IMR-90 (cell line): ENCODE results near the gene SPATA32. TPM values are rescaled to one million over a fixed set of nuclear protein-coding genes. Genes with fewer than 3 reads are reported as not detected.

Experiments used
- ATAC-seq: fragments of 200-7000 bp; cut with Tn5 transposase; 2 replicates; pipeline ENCODE4 v1.9.1; 2020; ENCODE audit warnings: low read depth, mild to moderate bottlenecking, moderate library complexity
- BruUV-seq: library from RNA; stranded (reverse); fragments of 400-500 nt; replicated peaks from 2 replicates; lab custom pipeline; 2021; lab: Mats Ljungman, UMichigan
- CTCF ChIA-PET: fragments of 300-600 bp; formaldehyde crosslinking; extraction: SDS; loops from one replicate; lab custom pipeline; 2021; ENCODE audit warnings: antibody characterized with exemption; lab: Yijun Ruan, JAX
- POLR2A ChIA-PET: fragments of 300-600 bp; sonication (Branson Sonifier 250); formaldehyde crosslinking; loops from one replicate; lab custom pipeline; 2022; ENCODE audit warnings: antibody characterized with exemption; ENCODE audit not compliant: unreplicated experiment; lab: Charles Lee
- DNase-seq: peaks from one replicate; pipeline ENCODE4 v3.0.0; 2013
- H2AFZ ChIP-seq: replicated peaks from 2 replicates; pipeline ENCODE3; 2013; ENCODE audit warnings: low read length, mild to moderate bottlenecking; ENCODE audit not compliant: poor library complexity
- H2AK5ac ChIP-seq: 2 replicates; pipeline ENCODE4 v1.6.1; 2013; ENCODE audit warnings: low read depth, low read length, inconsistent platforms
- H2AK9ac ChIP-seq: replicated peaks from 2 replicates; pipeline ENCODE3; 2013; ENCODE audit warnings: mild to moderate bottlenecking, low read depth, low read length, moderate library complexity; ENCODE audit not compliant: poor library complexity
- H2BK120ac ChIP-seq: 2 replicates; pipeline ENCODE4 v1.6.1; 2013; ENCODE audit warnings: low read depth, low read length, inconsistent platforms
- H2BK15ac ChIP-seq: 3 replicates; pipeline ENCODE4 v1.6.1; 2013; ENCODE audit warnings: low read depth, low read length, inconsistent platforms
- H2BK20ac ChIP-seq: 2 replicates; pipeline ENCODE4 v1.6.1; 2013; ENCODE audit warnings: low read depth, mild to moderate bottlenecking, inconsistent platforms, low read length, moderate library complexity
- H2BK5ac ChIP-seq: 2 replicates; pipeline ENCODE4 v1.6.1; 2013; ENCODE audit warnings: mild to moderate bottlenecking, low read depth, low read length, inconsistent platforms; ENCODE audit not compliant: poor library complexity, severe bottlenecking
- H3K14ac ChIP-seq: replicated peaks from 2 replicates; pipeline ENCODE4 v1.6.1; 2013; ENCODE audit warnings: low read depth, low read length, inconsistent platforms
- H3K18ac ChIP-seq: 2 replicates; pipeline ENCODE4 v1.6.1; 2013; ENCODE audit warnings: low read depth, low read length, control low read depth
- H3K23ac ChIP-seq: 2 replicates; pipeline ENCODE4 v1.6.1; 2013; ENCODE audit warnings: low read depth, low read length, inconsistent platforms
- H3K27ac ChIP-seq: 2 replicates; pipeline ENCODE4 v1.5.1; 2013; ENCODE audit warnings: mild to moderate bottlenecking, control low read depth, low read length; ENCODE audit not compliant: insufficient read depth
- H3K27me3 ChIP-seq: 2 replicates; pipeline ENCODE4 v1.6.1; 2013; ENCODE audit warnings: low read length; ENCODE audit not compliant: control insufficient read depth, insufficient read depth
- H3K36me3 ChIP-seq: 2 replicates; pipeline ENCODE4 v1.6.1; 2013; ENCODE audit warnings: low read length, mixed read lengths; ENCODE audit not compliant: control insufficient read depth, insufficient read depth
- H3K4ac ChIP-seq: 2 replicates; pipeline ENCODE4 v1.6.1; 2013; ENCODE audit warnings: low read depth, low read length, inconsistent platforms
- H3K4me1 ChIP-seq: 2 replicates; pipeline ENCODE4 v1.6.1; 2013; ENCODE audit warnings: low read length, mixed read lengths; ENCODE audit not compliant: control insufficient read depth, insufficient read depth
- H3K4me2 ChIP-seq: 2 replicates; pipeline ENCODE4 v1.6.1; 2013; ENCODE audit warnings: low read depth, mild to moderate bottlenecking, control low read depth, low read length, moderate library complexity
- H3K4me3 ChIP-seq: 2 replicates; pipeline ENCODE4 v1.5.1; 2013; ENCODE audit warnings: low read depth, mild to moderate bottlenecking, control low read depth, low read length, moderate library complexity; ENCODE audit not compliant: insufficient read depth
- H3K56ac ChIP-seq: 2 replicates; pipeline ENCODE4 v1.6.1; 2013; ENCODE audit warnings: low read length, inconsistent platforms; ENCODE audit not compliant: insufficient read depth; ENCODE audit errors: extremely low read depth
- H3K79me1 ChIP-seq, 2 experiments: 2 replicates each; pipeline ENCODE4 v1.6.1; 2013; ENCODE audit warnings: low read length in 2 of 2, inconsistent platforms in 1 of 2, low read depth in 1 of 2
- H3K9ac ChIP-seq: 2 replicates; pipeline ENCODE4 v1.6.1; 2013; ENCODE audit warnings: low read depth, low read length, control low read depth
- H3K9me1 ChIP-seq: 2 replicates; pipeline ENCODE4 v1.6.1; 2013; ENCODE audit warnings: low read length, inconsistent platforms; ENCODE audit not compliant: insufficient read depth
- H3K9me3 ChIP-seq: 2 replicates; pipeline ENCODE4 v1.6.1; 2013; ENCODE audit warnings: low read length; ENCODE audit not compliant: control insufficient read depth, insufficient read depth
- H4K20me1 ChIP-seq: 2 replicates; pipeline ENCODE4 v1.6.1; 2013; ENCODE audit warnings: low read length, inconsistent platforms; ENCODE audit not compliant: insufficient read depth
- H4K5ac ChIP-seq: 2 replicates; pipeline ENCODE4 v1.6.1; 2013; ENCODE audit warnings: mild to moderate bottlenecking, low read depth, low read length, control low read depth
- H4K8ac ChIP-seq, 2 experiments: 2 replicates each; pipeline ENCODE4 v1.6.1; 2013; ENCODE audit warnings: low read depth in 2 of 2, low read length in 2 of 2, control low read depth in 1 of 2, inconsistent platforms in 1 of 2
- H4K91ac ChIP-seq: 2 replicates; pipeline ENCODE4 v1.6.1; 2013; ENCODE audit warnings: low read depth, low read length, inconsistent platforms; ENCODE audit not compliant: insufficient read depth
- BHLHE40 ChIP-seq: fragments of 150-350 bp; IDR thresholded peaks from 2 replicates; pipeline ENCODE4 v1.6.1; 2016; ENCODE audit warnings: mild to moderate bottlenecking, low read depth, low read length
- CEBPB ChIP-seq: IDR thresholded peaks from 2 replicates; pipeline ENCODE4 v1.6.1; 2012; ENCODE audit warnings: low read depth, low read length, improper control_type of control experiment
- CHD1 ChIP-seq: IDR thresholded peaks from 2 replicates; pipeline ENCODE4 v1.6.1; 2012; ENCODE audit warnings: low read depth, low read length, improper control_type of control experiment
- FOS ChIP-seq: fragments of 150-350 bp; IDR thresholded peaks from 2 replicates; pipeline ENCODE4 v1.6.1; 2016; ENCODE audit warnings: low read depth, low read length
- MAFK ChIP-seq: IDR thresholded peaks from 2 replicates; pipeline ENCODE4 v1.6.1; 2012; ENCODE audit warnings: low read depth, low read length, improper control_type of control experiment
- MAZ ChIP-seq: IDR thresholded peaks from 2 replicates; pipeline ENCODE4 v1.6.1; 2012; ENCODE audit warnings: low read depth, mild to moderate bottlenecking, low read length, improper control_type of control experiment, moderate library complexity, borderline replicate concordance
- MXI1 ChIP-seq: IDR thresholded peaks from 2 replicates; pipeline ENCODE4 v1.6.1; 2012; ENCODE audit warnings: low read depth, mild to moderate bottlenecking, low read length, moderate library complexity, borderline replicate concordance
- NFE2L2 ChIP-seq: fragments of 150-350 bp; IDR thresholded peaks from 2 replicates; pipeline ENCODE4 v1.6.1; 2016; ENCODE audit warnings: low read depth, mild to moderate bottlenecking, low read length
- POLR2A ChIP-seq: IDR thresholded peaks from 2 replicates; pipeline ENCODE4 v1.6.1; 2012; ENCODE audit warnings: mild to moderate bottlenecking, low read depth, low read length
- RAD21 ChIP-seq: IDR thresholded peaks from 2 replicates; pipeline ENCODE4 v1.6.1; 2012; ENCODE audit warnings: low read length, improper control_type of control experiment
- RCOR1 ChIP-seq: IDR thresholded peaks from 2 replicates; pipeline ENCODE4 v1.6.1; 2012; ENCODE audit warnings: mild to moderate bottlenecking, low read length, improper control_type of control experiment; ENCODE audit not compliant: insufficient replicate concordance
- RFX5 ChIP-seq: IDR thresholded peaks from 2 replicates; pipeline ENCODE4 v1.8.0; 2012; ENCODE audit warnings: low read depth, mild to moderate bottlenecking, low read length, moderate library complexity
- SMC3 ChIP-seq: fragments of 150-350 bp; IDR thresholded peaks from 2 replicates; pipeline ENCODE4 v1.6.1; 2016; ENCODE audit warnings: low read depth, mild to moderate bottlenecking, antibody characterized with exemption, low read length, moderate library complexity
- whole genome bisulfite sequencing, 2 experiments: methylation state at CpG; one replicate each; pipeline versions ENCODE4 v1.1.5 to v1.1.7; 2013; ENCODE audit warnings: missing lambda C conversion rate in 2 of 2; ENCODE audit not compliant: insufficient read length in 1 of 2; ENCODE audit errors: extremely low coverage in 2 of 2; 5-methylcytosine and 5-hydroxymethylcytosine counted together
- dilution Hi-C: fragments of 300-500 bp; cut with HindIII; formaldehyde crosslinking; loops from one replicate; pipeline ENCODE4 v1.14.3; 2018; ENCODE audit warnings: low sequenced_read_pairs; ENCODE audit not compliant: unreplicated experiment
- in situ Hi-C: fragments of 300-500 bp; cut with MboI; formaldehyde crosslinking; loops from 3 replicates; pipeline ENCODE4 v1.14.3; 2019; ENCODE audit warnings: low sequenced_read_pairs, inconsistent platforms, mixed read lengths
- intact Hi-C: fragments of 100-400 bp; cut with micrococcal nuclease; formaldehyde crosslinking; loops from 2 replicates; pipeline ENCODE4 v1.10.0; 2022
- polyA plus RNA-seq, 3 experiments: library from polyadenylated mRNA; depleted of rRNA; stranded (reverse); fragments of >200 nt; gene quantifications; 2 replicates each; pipeline ENCODE4 v1.2.3, GENCODE V29; 2012; ENCODE audit warnings: low replicate concordance in 1 of 3
- total RNA-seq: library from RNA; depleted of rRNA; stranded (reverse); fragments of >200 nt; gene quantifications from 2 replicates; pipeline ENCODE4 v1.2.3, GENCODE V29; 2012
- TF ChIP-seq, protein P1 (sequence below): conservative IDR thresholded peaks from 2 replicates; pipeline ENCODE4 v1.5.1; 2012; ENCODE audit warnings: mild to moderate bottlenecking, low read depth, low read length, improper control_type of control experiment
- TF ChIP-seq, protein P2 (sequence below): fragments of 150-350 bp; IDR thresholded peaks from 2 replicates; pipeline ENCODE4 v1.6.1; 2017; ENCODE audit warnings: mild to moderate bottlenecking, antibody characterized with exemption, low read length, low read depth
- TF ChIP-seq, protein P3 (sequence below): fragments of 150-350 bp; IDR thresholded peaks from 2 replicates; pipeline ENCODE4 v1.6.1; 2016; ENCODE audit warnings: low read depth, mild to moderate bottlenecking, low read length, moderate library complexity, borderline replicate concordance

The SPATA32 gene
- total and polyA plus RNA-seq, 2 of the 4 experiments (the other 2 are of a cell fraction) = 0.18 TPM; not detected in 1

DNA sequence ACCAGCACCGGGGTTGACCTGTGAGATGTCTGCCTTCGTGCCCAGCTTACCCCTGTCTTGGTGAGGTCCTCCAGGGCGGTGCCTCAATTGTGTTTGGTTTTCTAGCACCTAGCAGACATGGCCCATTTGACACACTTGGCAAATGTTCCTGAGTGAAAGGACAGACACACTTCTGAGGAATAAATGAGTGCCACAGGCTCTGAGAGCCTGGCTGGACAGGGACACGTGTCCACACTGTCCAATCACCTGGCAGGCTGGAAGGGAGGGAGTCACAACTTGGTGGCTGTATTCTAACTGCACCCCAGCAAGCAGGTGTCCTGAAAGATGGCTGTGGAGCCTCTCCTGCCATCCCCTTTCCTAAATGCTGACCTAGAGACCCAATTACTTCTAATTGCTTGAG, 47.5 kb upstream of the SPATA32 start:
- H3K56ac ChIP-seq = no peak overlapping the region
- ChIA-PET POLR2A (no interaction called here), CTCF (interaction anchor here (1.1 kb wide), 1 partner anchor 33 kb away, joined by 5 read pairs; no protein-coding TSS in a partner anchor)
- no peak overlapping the region for H3K4me3 ChIP-seq
- no peak overlapping the region for H3K23ac ChIP-seq
- no peak overlapping the region for H4K5ac ChIP-seq
- H3K9me3 ChIP-seq = no peaks in the 10 kb centered on the region
- H4K20me1 ChIP-seq = peaks cover 79% of the 10 kb centered on the region
- in situ Hi-C loops = no loop called here
- intact Hi-C loops = no loop called here
- no peak overlapping the region for H3K18ac ChIP-seq
- H2BK15ac ChIP-seq = no peak overlapping the region
- H3K79me1 ChIP-seq = peaks cover 48 to 91% of the 10 kb centered on the region in 2 experiments
- H2AK9ac ChIP-seq = peak overlapping the region; percentile 12
- H2BK5ac ChIP-seq = no peak overlapping the region
- H3K4me1 ChIP-seq = peaks cover 50% of the 10 kb centered on the region
- peaks cover 48% of the 10 kb centered on the region for H3K9me1 ChIP-seq
- H2AK5ac ChIP-seq = no peak overlapping the region; the same call in 1 of the 2 replicates
- no peak overlapping the region for H2BK20ac ChIP-seq
- H2BK120ac ChIP-seq = no peak overlapping the region
- BruUV-seq = no TSS peak
- H3K9ac ChIP-seq = no peak overlapping the region
- dilution Hi-C loops = no loop called here
- H4K8ac ChIP-seq = no peak overlapping the region
- ATAC-seq = no peak
- DNase-seq = no peak
- no peak overlapping the region for H4K91ac ChIP-seq
- H3K27me3 ChIP-seq = no peaks in the 10 kb centered on the region
- no peak overlapping the region for H3K4me2 ChIP-seq
- no CpG with 5 or more reads among the region's 4 CpGs for WGBS, 2 experiments
- no peak overlapping the region for H2AFZ ChIP-seq
- TF ChIP-seq POLR2A (no peak), RFX5 (no peak), CEBPB (no peak), SMC3 (no peak), MAZ (no peak), MAFK (no peak), MXI1 (no peak), BHLHE40 (no peak), CHD1 (no peak), RAD21 (no peak), FOS (no peak), NFE2L2 (no peak), RCOR1 (no peak)
- TF ChIP-seq, protein P1, sequence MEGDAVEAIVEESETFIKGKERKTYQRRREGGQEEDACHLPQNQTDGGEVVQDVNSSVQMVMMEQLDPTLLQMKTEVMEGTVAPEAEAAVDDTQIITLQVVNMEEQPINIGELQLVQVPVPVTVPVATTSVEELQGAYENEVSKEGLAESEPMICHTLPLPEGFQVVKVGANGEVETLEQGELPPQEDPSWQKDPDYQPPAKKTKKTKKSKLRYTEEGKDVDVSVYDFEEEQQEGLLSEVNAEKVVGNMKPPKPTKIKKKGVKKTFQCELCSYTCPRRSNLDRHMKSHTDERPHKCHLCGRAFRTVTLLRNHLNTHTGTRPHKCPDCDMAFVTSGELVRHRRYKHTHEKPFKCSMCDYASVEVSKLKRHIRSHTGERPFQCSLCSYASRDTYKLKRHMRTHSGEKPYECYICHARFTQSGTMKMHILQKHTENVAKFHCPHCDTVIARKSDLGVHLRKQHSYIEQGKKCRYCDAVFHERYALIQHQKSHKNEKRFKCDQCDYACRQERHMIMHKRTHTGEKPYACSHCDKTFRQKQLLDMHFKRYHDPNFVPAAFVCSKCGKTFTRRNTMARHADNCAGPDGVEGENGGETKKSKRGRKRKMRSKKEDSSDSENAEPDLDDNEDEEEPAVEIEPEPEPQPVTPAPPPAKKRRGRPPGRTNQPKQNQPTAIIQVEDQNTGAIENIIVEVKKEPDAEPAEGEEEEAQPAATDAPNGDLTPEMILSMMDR = no peak
- TF ChIP-seq, protein P2, sequence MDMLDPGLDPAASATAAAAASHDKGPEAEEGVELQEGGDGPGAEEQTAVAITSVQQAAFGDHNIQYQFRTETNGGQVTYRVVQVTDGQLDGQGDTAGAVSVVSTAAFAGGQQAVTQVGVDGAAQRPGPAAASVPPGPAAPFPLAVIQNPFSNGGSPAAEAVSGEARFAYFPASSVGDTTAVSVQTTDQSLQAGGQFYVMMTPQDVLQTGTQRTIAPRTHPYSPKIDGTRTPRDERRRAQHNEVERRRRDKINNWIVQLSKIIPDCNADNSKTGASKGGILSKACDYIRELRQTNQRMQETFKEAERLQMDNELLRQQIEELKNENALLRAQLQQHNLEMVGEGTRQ = no peak
- TF ChIP-seq, protein P3, sequence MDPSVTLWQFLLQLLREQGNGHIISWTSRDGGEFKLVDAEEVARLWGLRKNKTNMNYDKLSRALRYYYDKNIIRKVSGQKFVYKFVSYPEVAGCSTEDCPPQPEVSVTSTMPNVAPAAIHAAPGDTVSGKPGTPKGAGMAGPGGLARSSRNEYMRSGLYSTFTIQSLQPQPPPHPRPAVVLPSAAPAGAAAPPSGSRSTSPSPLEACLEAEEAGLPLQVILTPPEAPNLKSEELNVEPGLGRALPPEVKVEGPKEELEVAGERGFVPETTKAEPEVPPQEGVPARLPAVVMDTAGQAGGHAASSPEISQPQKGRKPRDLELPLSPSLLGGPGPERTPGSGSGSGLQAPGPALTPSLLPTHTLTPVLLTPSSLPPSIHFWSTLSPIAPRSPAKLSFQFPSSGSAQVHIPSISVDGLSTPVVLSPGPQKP = no peak
- no peak overlapping the region for H3K27ac ChIP-seq
- H3K4ac ChIP-seq = no peak overlapping the region
- peaks cover 8% of the 10 kb centered on the region for H3K36me3 ChIP-seq
- H3K14ac ChIP-seq = no peak overlapping the region
